HG03378 (cell line): ENCODE data around the gene LAMC3.
"Not testable (repeated sequence)": the region's sequence is repeated elsewhere in the genome, so short reads cannot be mapped to it uniquely, and the experiment has no call there.

Experiments used
- ATAC-seq: cut with Tn5 transposase; IDR thresholded peaks from one replicate; pipeline ENCODE4 v1.9.1; 2021; ENCODE audit warnings: mild to moderate bottlenecking, moderate library complexity; ENCODE audit not compliant: unreplicated experiment

Gene LAMC3

GRCh38 chr9:130991778-130992681 is 16.9 kb upstream of the LAMC3 start:
- ATAC-seq, result no peak

- ATAC-seq, result no peak
Observed at GRCh38 chr9:130992682-130993032, 16.3 kb upstream of the LAMC3 start.

DNA sequence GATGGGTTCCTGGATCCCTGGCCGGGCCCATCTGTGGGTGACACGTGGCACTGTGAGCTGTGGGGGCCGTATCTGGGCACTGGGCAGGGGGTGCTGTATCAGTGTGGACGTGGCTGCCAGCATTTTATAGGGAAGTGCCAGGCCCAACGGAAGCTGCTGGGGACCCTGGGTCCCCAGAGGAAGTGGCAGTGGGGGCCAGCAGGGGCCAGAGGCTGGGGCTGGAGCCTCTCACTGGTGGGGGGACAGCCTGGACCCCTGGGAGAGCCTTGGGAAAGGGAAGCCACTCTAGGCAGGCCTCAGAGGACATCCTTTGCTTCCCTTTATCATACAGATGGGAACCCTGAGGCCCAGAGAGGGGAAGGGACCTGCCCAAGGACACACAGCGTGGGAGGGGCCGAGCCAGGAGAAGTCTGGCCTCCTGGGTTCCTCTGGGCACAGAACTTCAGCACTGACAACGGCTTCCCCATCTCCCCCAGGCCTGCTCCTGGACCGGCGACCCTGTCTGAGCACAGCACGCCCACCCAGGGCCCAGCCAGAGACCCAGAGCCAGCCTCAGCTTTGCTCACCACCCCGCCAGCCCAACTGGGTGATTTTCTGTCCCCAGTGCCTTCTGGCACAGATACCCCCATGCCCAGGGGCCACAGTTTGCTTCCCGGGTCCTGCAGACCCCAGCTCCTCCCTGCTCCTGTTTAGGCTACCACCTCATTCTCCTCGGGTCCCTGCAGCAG is 15.5 kb upstream of the LAMC3 start:
- no peak for ATAC-seq

GRCh38 chr9:130994135-130995085 is 14.6 kb upstream of the LAMC3 start:
- no peak for ATAC-seq

GRCh38 chr9:130995086-130996011 is 13.6 kb upstream of the LAMC3 start:
- ATAC-seq, result no peak

- no peak for ATAC-seq
Observed at GRCh38 chr9:130996205-130996604, 12.8 kb upstream of the LAMC3 start.

- ATAC-seq, result no peak
Observed at GRCh38 chr9:130996676-130997394, 12.1 kb upstream of the LAMC3 start.

- no peak for ATAC-seq
Observed at GRCh38 chr9:130997395-130997684, 11.6 kb upstream of the LAMC3 start.

- ATAC-seq, result no peak
Observed at GRCh38 chr9:130997925-130998596, 10.9 kb upstream of the LAMC3 start.

GRCh38 chr9:130998597-130999244 is 10.3 kb upstream of the LAMC3 start:
- no peak for ATAC-seq

- ATAC-seq, result no peak
Observed at GRCh38 chr9:130999245-130999623, 9.7 kb upstream of the LAMC3 start.

- not testable (repeated sequence) for ATAC-seq
Observed at GRCh38 chr9:131000526-131000925, 8.4 kb upstream of the LAMC3 start.

- no peak for ATAC-seq
Observed at GRCh38 chr9:131001021-131001420, 8.0 kb upstream of the LAMC3 start.

DNA sequence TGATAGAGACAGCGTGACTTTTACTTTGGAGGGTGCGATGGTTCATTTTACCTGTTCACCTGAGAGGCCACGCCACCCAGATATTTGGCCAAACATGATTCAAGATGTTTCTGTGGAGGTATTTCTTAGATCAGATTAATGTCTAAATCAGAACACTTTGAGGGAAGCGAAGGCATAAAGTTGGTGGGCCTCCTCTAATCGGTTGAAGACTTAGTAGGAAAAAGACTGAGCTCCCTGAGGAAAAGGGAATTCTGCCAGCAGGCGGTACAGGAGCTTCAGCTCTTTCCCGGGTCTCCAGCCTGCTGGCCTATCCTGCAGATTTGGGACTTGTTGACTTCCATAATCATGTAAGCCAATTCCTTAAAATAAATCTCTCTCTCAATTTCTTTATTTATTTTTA is 7.0 kb upstream of the LAMC3 start:
- ATAC-seq, result no peak

- no peak for ATAC-seq
Observed at GRCh38 chr9:131006601-131007000, 2.4 kb upstream of the LAMC3 start.

DNA sequence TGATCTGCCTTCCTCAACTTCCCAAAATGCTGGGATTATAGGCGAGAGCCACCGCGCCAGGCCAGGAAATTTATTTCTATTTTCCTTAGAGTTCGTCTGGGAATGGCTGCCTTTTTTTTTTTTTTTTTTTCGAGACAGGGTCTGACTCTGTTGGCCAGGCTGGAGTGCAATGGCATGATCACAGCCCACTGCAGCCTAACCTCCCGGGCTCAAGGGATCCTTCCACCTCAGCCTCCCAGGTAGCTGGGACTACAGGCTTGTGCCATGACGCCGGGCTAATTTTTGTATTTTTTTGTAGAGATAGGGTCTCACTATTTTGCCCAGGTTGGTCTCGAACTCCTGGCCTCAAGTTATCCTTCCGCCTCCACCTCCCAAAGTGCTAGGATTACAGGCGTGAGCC is 888 bp upstream of the LAMC3 start:
- ATAC-seq, result no peak

- ATAC-seq, result no peak
Observed at GRCh38 chr9:131008563-131008908, 438 bp upstream of the LAMC3 start.

GRCh38 chr9:131010482-131011273 is 1.7 kb downstream of the LAMC3 start:
- no peak for ATAC-seq
